Common myeloid progenitor, CD34-positive (primary cell): ENCODE results near the gene TTC7B.

Experiments
- CTCF ChIA-PET: fragments of 350-600 bp; sonication (Branson Sonifier 250); formaldehyde crosslinking; loops from one replicate; lab custom pipeline; 2021; ENCODE audit warnings: antibody characterized with exemption; lab: Charles Lee
- POLR2A ChIA-PET: fragments of 350-600 bp; sonication (Branson Sonifier 250); formaldehyde crosslinking; loops from one replicate; lab custom pipeline; 2021; ENCODE audit warnings: antibody characterized with exemption; lab: Charles Lee
- DNase-seq, 3 donors: peaks; one replicate each; pipeline versions ENCODE4 v3.0.0 to v3.0.0-alpha.2; 2013
- H3K27ac ChIP-seq, 2 experiments: 1 replicate in 1 of 2; 2 replicates in 1 of 2; pipeline ENCODE4 v1.7.0; 2013; ENCODE audit warnings: inconsistent platforms in 2 of 2, low read length in 2 of 2, mild to moderate bottlenecking in 2 of 2, low read depth in 1 of 2, moderate library complexity in 1 of 2; ENCODE audit not compliant: severe bottlenecking in 2 of 2, insufficient read depth in 1 of 2, poor library complexity in 1 of 2
- H3K27me3 ChIP-seq, 5 experiments: replicated peaks in 2 of 5; 1 replicate in 3 of 5; 2 replicates in 2 of 5; pipeline versions ENCODE4 v1.6.1 to v1.7.0; 2013; ENCODE audit warnings: low read length in 4 of 5, mild to moderate bottlenecking in 2 of 5, moderate library complexity in 2 of 5, inconsistent platforms in 1 of 5; ENCODE audit not compliant: insufficient read depth in 5 of 5, control insufficient read depth in 4 of 5
- H3K36me3 ChIP-seq, 4 experiments: 1 replicate in 2 of 4; 2 replicates in 2 of 4; pipeline versions ENCODE4 v1.6.1 to v1.7.0; 2013; ENCODE audit warnings: low read length in 3 of 4, control low read depth in 1 of 4, mild to moderate bottlenecking in 1 of 4; ENCODE audit not compliant: control insufficient read depth in 4 of 4, insufficient read depth in 4 of 4
- H3K4me1 ChIP-seq, 4 experiments: 1 replicate in 3 of 4; 2 replicates in 1 of 4; pipeline versions ENCODE4 v1.6.1 to v1.7.1; 2013; ENCODE audit warnings: low read length in 3 of 4, mild to moderate bottlenecking in 3 of 4, control low read depth in 1 of 4, inconsistent platforms in 1 of 4, moderate library complexity in 1 of 4; ENCODE audit not compliant: control insufficient read depth in 4 of 4, insufficient read depth in 4 of 4; ENCODE audit errors: control extremely low read depth in 1 of 4
- H3K4me3 ChIP-seq, 7 experiments: 1 replicate in 4 of 7; 2 replicates in 3 of 7; pipeline versions ENCODE4 v1.5.1 to v1.7.0; 2013; ENCODE audit warnings: mild to moderate bottlenecking in 7 of 7, low read length in 6 of 7, moderate library complexity in 6 of 7, inconsistent platforms in 2 of 7, low read depth in 2 of 7, control low read depth in 1 of 7; ENCODE audit not compliant: insufficient read depth in 4 of 7, control insufficient read depth in 1 of 7; ENCODE audit errors: extremely low read depth in 1 of 7
- H3K9me3 ChIP-seq, 5 experiments: 1 replicate in 4 of 5; 2 replicates in 1 of 5; pipeline versions ENCODE4 v1.6.1 to v1.7.1; 2013; ENCODE audit warnings: low read length in 4 of 5, mild to moderate bottlenecking in 2 of 5, inconsistent platforms in 1 of 5, low read depth in 1 of 5, moderate library complexity in 1 of 5; ENCODE audit not compliant: control insufficient read depth in 4 of 5, insufficient read depth in 2 of 5; ENCODE audit errors: control extremely low read depth in 1 of 5
- WGBS: methylation state at CpG from one replicate; pipeline ENCODE4 v1.1.5; 2013; ENCODE audit not compliant: insufficient coverage; 5-methylcytosine and 5-hydroxymethylcytosine counted together

The TTC7B gene

GRCh38 chr14:90517076-90517841, 299.0 kb downstream of the TTC7B start:
- ChIA-PET CTCF (interaction anchor here (0.9 to 3.1 kb wide), 9 partner anchors 8 to 148 kb away, joined by 3 to 14 read pairs (median 3); no protein-coding TSS in a partner anchor), POLR2A (interaction anchor here (2.0 kb wide), 1 partner anchor 115 kb away, joined by 5 read pairs; no protein-coding TSS in a partner anchor)
- Histone ChIP-seq H3K9me3 (peaks cover 0 to 3% (median 0%) of the 10 kb centered on the region in 5 experiments), H3K4me3 (no peak overlapping the region), H3K27ac (no peak overlapping the region), H3K4me1 (peaks cover 0 to 13% (median 0%) of the 10 kb centered on the region in 4 experiments), H3K27me3 (no peaks in the 10 kb centered on the region), H3K36me3 (no peaks in the 10 kb centered on the region)
- WGBS: 81% methylated on average over 12 of the region's 15 CpGs
- DNase-seq: peak in 1 of 3 donors; percentile 31

- H3K27ac ChIP-seq: no peak overlapping the region
- POLR2A ChIA-PET: no interaction called here
Measured at GRCh38 chr14:90514566-90514965, 301.7 kb downstream of the TTC7B start.

GRCh38 chr14:90514015-90514398, 302.2 kb downstream of the TTC7B start:
- no peak overlapping the region for H3K27ac ChIP-seq
- H3K4me3 ChIP-seq: no peak overlapping the region
- peaks cover 0 to 35% (median 9%) of the 10 kb centered on the region in 4 experiments for H3K4me1 ChIP-seq
- ChIA-PET CTCF (interaction anchor here (0.6 kb wide), 1 partner anchor 7 kb away, joined by 3 read pairs; no protein-coding TSS in a partner anchor), POLR2A (no interaction called here)
- H3K36me3 ChIP-seq: no peaks in the 10 kb centered on the region
- no peaks in the 10 kb centered on the region for H3K9me3 ChIP-seq
- 93% methylated on average over 12 of the region's 15 CpGs for WGBS
- no peaks in the 10 kb centered on the region for H3K27me3 ChIP-seq
- no peak for DNase-seq

More at GRCh38 chr14:90514566-90514965, 301.7 kb downstream of the TTC7B start:
- Histone ChIP-seq H3K36me3 (no peaks in the 10 kb centered on the region), H3K9me3 (peaks cover 0 to 3% (median 0%) of the 10 kb centered on the region in 5 experiments), H3K4me3 (no peak overlapping the region), H3K27me3 (no peaks in the 10 kb centered on the region), H3K4me1 (peaks cover 0 to 30% (median 4%) of the 10 kb centered on the region in 4 experiments)
- DNase-seq: no peak
- 94% methylated on average over 2 of the region's 4 CpGs for WGBS
- CTCF ChIA-PET: interaction anchor here (0.6 kb wide), 1 partner anchor 8 kb away, joined by 3 read pairs; no protein-coding TSS in a partner anchor

- no peak overlapping the region for H3K4me3 ChIP-seq
- no peaks in the 10 kb centered on the region for H3K36me3 ChIP-seq
- no peaks in the 10 kb centered on the region for H3K9me3 ChIP-seq
- POLR2A ChIA-PET: no interaction called here
- peak in 1 of 3 donors; percentile 28 for DNase-seq
- H3K4me1 ChIP-seq: peaks cover 0 to 42% (median 15%) of the 10 kb centered on the region in 4 experiments
- 93% methylated on average over 15 of the region's 16 CpGs for WGBS
- H3K27ac ChIP-seq: no peak overlapping the region
- H3K27me3 ChIP-seq: peaks cover 0 to 2% (median 0%) of the 10 kb centered on the region in 5 experiments
- CTCF ChIA-PET: no interaction called here
Measured at GRCh38 chr14:90513161-90514014, 302.8 kb downstream of the TTC7B start.

- Histone ChIP-seq H3K27me3 (peaks cover 0 to 5% (median 0%) of the 10 kb centered on the region in 5 experiments), H3K9me3 (no peaks in the 10 kb centered on the region), H3K4me1 (peaks cover 0 to 50% (median 20%) of the 10 kb centered on the region in 4 experiments), H3K27ac (no peak overlapping the region), H3K4me3 (no peak overlapping the region), H3K36me3 (no peaks in the 10 kb centered on the region)
- ChIA-PET POLR2A (no interaction called here), CTCF (interaction anchor here (0.7 kb wide), 1 partner anchor 17 kb away, joined by 4 read pairs; no protein-coding TSS in a partner anchor)
- no peak for DNase-seq
- WGBS: 95% methylated on average over 4 of the region's 10 CpGs
Measured at GRCh38 chr14:90512329-90512991, 303.8 kb downstream of the TTC7B start.

- no peaks in the 10 kb centered on the region for H3K36me3 ChIP-seq
- H3K9me3 ChIP-seq: no peaks in the 10 kb centered on the region
- peaks cover 0 to 47% (median 20%) of the 10 kb centered on the region in 4 experiments for H3K4me1 ChIP-seq
- 99% methylated on average over 7 of the region's 9 CpGs for WGBS
- ChIA-PET POLR2A (interaction anchor here (0.6 kb wide), 1 partner anchor 39 kb away, joined by 3 read pairs; no protein-coding TSS in a partner anchor), CTCF (interaction anchor here (0.7 kb wide), 1 partner anchor 18 kb away, joined by 4 read pairs; no protein-coding TSS in a partner anchor)
- no peak overlapping the region for H3K4me3 ChIP-seq
- peaks cover 0 to 5% (median 0%) of the 10 kb centered on the region in 5 experiments for H3K27me3 ChIP-seq
- no peak for DNase-seq
- no peak overlapping the region for H3K27ac ChIP-seq
Measured at GRCh38 chr14:90511795-90512328, 304.4 kb downstream of the TTC7B start.
